Adrenal gland (tissue), 5 donors: Measurements from ENCODE around the gene QSOX1.

Source experiments
- CTCF ChIP-seq, 6 experiments: fragments of 450-650 bp in 4 of 6; fragments of 200-600 bp in 2 of 6; sonication (generic) in 1 of 6; IDR thresholded peaks; 1 replicate in 5 of 6; 2 replicates in 1 of 6; pipeline versions ENCODE4 v1.5.1 to v1.8.0; 2016 to 2021; ENCODE audit warnings: antibody characterized with exemption in 6 of 6, mild to moderate bottlenecking in 2 of 6, moderate library complexity in 1 of 6
- POLR2A ChIP-seq, 2 donors: fragments of 450-650 bp; IDR thresholded peaks; one replicate each; pipeline ENCODE4 v1.6.1; 2017; ENCODE audit warnings: antibody characterized with exemption in 2 of 2, mild to moderate bottlenecking in 2 of 2, moderate library complexity in 1 of 2
- donor health status: DM: no; HTN: no; CAD: no.

GRCh38 chr1:180179162-180179957 is 24.7 kb downstream of the QSOX1 start:
- TF ChIP-seq POLR2A (IDR thresholded peaks at IDR 0.05), result no peak
- TF ChIP-seq CTCF (IDR thresholded peaks at IDR 0.05), result no peak
